ENCODE results near the gene AQP11. TPM values are rescaled to one million over a fixed set of nuclear protein-coding genes. Genes with fewer than 3 reads are reported as not detected.
"Not testable (repeated sequence)": the region's sequence is repeated elsewhere in the genome, so short reads cannot be mapped to it uniquely, and the experiment has no call there.

AQP11 gene, protein sequence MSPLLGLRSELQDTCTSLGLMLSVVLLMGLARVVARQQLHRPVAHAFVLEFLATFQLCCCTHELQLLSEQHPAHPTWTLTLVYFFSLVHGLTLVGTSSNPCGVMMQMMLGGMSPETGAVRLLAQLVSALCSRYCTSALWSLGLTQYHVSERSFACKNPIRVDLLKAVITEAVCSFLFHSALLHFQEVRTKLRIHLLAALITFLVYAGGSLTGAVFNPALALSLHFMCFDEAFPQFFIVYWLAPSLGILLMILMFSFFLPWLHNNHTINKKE
- 1.8 TPM for polyA plus RNA-seq (2013)

DNA sequence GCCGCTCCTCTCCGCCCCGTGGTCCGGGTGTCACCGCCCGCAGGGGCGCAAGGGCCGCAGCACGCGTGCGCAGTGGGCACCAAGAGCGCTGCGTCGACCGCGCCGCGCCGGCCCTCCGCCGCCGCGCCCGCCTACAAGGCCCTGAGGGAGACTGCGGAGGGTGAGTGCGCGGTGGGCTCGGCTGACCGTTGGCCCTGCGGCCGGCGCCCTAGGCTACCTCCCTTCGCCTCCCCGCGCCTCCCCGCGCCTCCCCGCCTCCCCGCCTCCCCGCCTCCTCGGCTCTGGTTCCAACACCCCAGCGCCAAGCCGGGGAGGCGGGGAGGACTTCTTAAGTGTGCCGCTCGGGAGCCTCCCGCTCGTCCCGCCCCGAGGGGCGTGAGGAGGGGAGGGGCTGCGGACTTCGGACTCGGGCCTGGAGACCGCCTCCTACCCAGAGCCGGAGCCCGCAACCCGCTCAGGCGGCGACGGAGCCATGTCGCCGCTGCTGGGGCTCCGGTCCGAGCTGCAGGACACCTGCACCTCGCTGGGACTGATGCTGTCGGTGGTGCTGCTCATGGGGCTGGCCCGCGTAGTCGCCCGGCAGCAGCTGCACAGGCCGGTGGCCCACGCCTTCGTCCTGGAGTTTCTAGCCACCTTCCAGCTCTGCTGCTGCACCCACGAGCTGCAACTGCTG lies at the start of gene AQP11:
AQP11 (plus strand) TSS at position 433 of the 673 bp plus-strand sequence; CDS start at position 473, 40 bp downstream.
- WGBS (ENCODE audit: insufficient coverage), result 0% methylated on average over 63 of the region's 75 CpGs
- Histone ChIP-seq H3K27me3 (replicated peaks in 2 of 5; ENCODE audit: control insufficient read depth in 4 of 5, insufficient read depth in 5 of 5, low read length in 4 of 5) (no peaks in the 10 kb centered on the region), H3K36me3 (ENCODE audit: control insufficient read depth in 4 of 4, insufficient read depth in 4 of 4, low read length in 3 of 4) (no peaks in the 10 kb centered on the region), H3K27ac (ENCODE audit: insufficient read depth in 1 of 2, low read depth in 1 of 2, low read length in 2 of 2, poor library complexity in 1 of 2, severe bottlenecking in 2 of 2) (no peak within 1 kb of the TSS), H3K9me3 (ENCODE audit: control extremely low read depth in 1 of 5, control insufficient read depth in 4 of 5, insufficient read depth in 2 of 5, low read depth in 1 of 5, low read length in 4 of 5) (no peaks in the 10 kb centered on the region), H3K4me1 (ENCODE audit: control extremely low read depth in 1 of 4, control insufficient read depth in 4 of 4, insufficient read depth in 4 of 4, low read length in 3 of 4) (peaks cover 0 to 18% (median 15%) of the 10 kb centered on the region in 4 experiments), H3K4me3 (ENCODE audit: control insufficient read depth in 1 of 7, extremely low read depth in 1 of 7, insufficient read depth in 4 of 7, low read depth in 2 of 7, low read length in 6 of 7) (peak within 1 kb of the TSS; percentile 44 to 87 (median 71))
- DNase-seq, result peak; percentile 64 to 77 (median 75)
- ChIA-PET POLR2A (no interaction called here), CTCF (no interaction called here)

DNA sequence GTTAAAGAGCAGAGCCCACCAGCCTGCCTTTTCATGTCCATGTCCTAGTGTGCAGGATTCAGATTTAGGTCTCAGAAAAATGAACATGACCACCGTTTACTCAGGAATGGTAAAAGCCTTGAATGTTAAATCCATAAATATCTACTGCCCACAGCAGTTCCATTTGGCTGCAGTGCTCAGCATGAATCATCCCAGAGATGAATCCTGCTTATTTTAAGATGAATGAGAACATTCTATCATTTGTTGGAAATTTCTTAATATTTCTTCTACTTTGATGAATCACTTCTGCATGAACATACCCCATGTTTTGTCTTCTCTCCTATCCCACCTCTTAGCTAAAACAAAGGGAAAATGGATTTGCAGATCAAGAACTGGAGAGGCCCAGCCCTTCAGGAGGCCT lies 47.5 kb upstream of the AQP11 start:
- ChIA-PET POLR2A (interaction anchor here (0.6 kb wide), 1 partner anchor 69 kb away, joined by 3 read pairs; no protein-coding TSS in a partner anchor), CTCF (interaction anchor here (1.7 kb wide), 1 partner anchor 347 kb away, joined by 5 read pairs; no protein-coding TSS in a partner anchor)

DNA sequence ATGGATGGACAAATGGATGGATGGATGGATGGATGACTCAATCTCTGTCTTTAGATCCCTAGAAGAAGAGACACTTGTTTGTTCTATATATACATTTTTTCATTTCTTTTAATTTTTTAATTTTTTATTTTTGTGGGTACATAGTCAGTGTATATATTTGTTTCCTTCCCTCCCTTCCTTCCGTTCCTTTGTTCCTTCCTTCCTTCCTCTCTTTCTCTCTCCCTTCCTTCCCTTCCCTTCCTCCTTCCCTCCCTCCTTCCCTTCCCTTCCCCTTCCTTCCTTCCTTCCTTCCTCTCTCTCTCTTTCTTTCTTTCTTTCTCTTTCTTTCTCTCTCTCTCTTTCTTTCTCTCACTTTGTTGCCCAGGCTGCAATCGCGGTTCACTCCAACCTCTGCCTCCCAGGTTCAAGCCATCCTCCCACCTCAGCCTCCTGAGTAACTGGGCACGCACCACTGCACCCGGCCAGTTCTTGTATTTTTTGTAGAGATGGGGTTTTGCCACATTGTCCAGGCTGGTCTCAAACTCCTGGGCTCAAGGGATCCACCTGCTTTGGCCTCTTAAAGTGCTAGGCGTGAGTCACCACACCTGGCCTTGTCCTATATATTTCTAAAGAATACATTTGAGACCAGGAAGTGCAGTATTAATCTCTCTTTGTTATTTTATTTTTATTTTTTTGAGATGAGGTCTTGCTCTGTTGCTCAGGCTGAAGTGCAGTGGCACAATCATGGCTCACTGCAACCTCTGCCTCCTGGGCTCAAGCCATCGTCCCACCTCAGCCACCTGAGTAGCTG lies 42.5 kb upstream of the AQP11 start:
- H3K4me1 ChIP-seq (ENCODE audit: control extremely low read depth in 1 of 4, control insufficient read depth in 4 of 4, insufficient read depth in 4 of 4, low read length in 3 of 4), result no peaks in the 10 kb centered on the region
- no peaks in the 10 kb centered on the region for H3K27me3 ChIP-seq (replicated peaks in 2 of 5; ENCODE audit: control insufficient read depth in 4 of 5, insufficient read depth in 5 of 5, low read length in 4 of 5)
- ChIA-PET CTCF (interaction anchor here (0.7 to 3.6 kb wide), 11 partner anchors 15 to 425 kb away, joined by 3 to 19 read pairs (median 4); partner anchors contain the start of gene MYO7A), POLR2A (no interaction called here)
- H3K36me3 ChIP-seq (ENCODE audit: control insufficient read depth in 4 of 4, insufficient read depth in 4 of 4, low read length in 3 of 4), result no peaks in the 10 kb centered on the region
- WGBS (ENCODE audit: insufficient coverage), result 94% methylated on average over 3 of the region's 7 CpGs
- no peak overlapping the region for H3K27ac ChIP-seq (ENCODE audit: insufficient read depth in 1 of 2, low read depth in 1 of 2, low read length in 2 of 2, poor library complexity in 1 of 2, severe bottlenecking in 2 of 2)
- H3K4me3 ChIP-seq (ENCODE audit: control insufficient read depth in 1 of 7, extremely low read depth in 1 of 7, insufficient read depth in 4 of 7, low read depth in 2 of 7, low read length in 6 of 7), result no peak overlapping the region
- no peak for DNase-seq
- H3K9me3 ChIP-seq (ENCODE audit: control extremely low read depth in 1 of 5, control insufficient read depth in 4 of 5, insufficient read depth in 2 of 5, low read depth in 1 of 5, low read length in 4 of 5), result peaks cover 0 to 2% (median 0%) of the 10 kb centered on the region in 5 experiments

More for the DNA sequence above, 47.5 kb upstream of the AQP11 start:
- Histone ChIP-seq H3K4me3 (ENCODE audit: control insufficient read depth in 1 of 7, extremely low read depth in 1 of 7, insufficient read depth in 4 of 7, low read depth in 2 of 7, low read length in 6 of 7) (no peak overlapping the region), H3K36me3 (ENCODE audit: control insufficient read depth in 4 of 4, insufficient read depth in 4 of 4, low read length in 3 of 4) (no peaks in the 10 kb centered on the region), H3K9me3 (ENCODE audit: control extremely low read depth in 1 of 5, control insufficient read depth in 4 of 5, insufficient read depth in 2 of 5, low read depth in 1 of 5, low read length in 4 of 5) (no peaks in the 10 kb centered on the region), H3K27me3 (replicated peaks in 2 of 5; ENCODE audit: control insufficient read depth in 4 of 5, insufficient read depth in 5 of 5, low read length in 4 of 5) (no peaks in the 10 kb centered on the region), H3K27ac (ENCODE audit: insufficient read depth in 1 of 2, low read depth in 1 of 2, low read length in 2 of 2, poor library complexity in 1 of 2, severe bottlenecking in 2 of 2) (no peak overlapping the region), H3K4me1 (ENCODE audit: control extremely low read depth in 1 of 4, control insufficient read depth in 4 of 4, insufficient read depth in 4 of 4, low read length in 3 of 4) (no peaks in the 10 kb centered on the region)
- WGBS (ENCODE audit: insufficient coverage), result 83% methylated on average over 1 of the region's 1 CpG
- DNase-seq, result no peak

DNA sequence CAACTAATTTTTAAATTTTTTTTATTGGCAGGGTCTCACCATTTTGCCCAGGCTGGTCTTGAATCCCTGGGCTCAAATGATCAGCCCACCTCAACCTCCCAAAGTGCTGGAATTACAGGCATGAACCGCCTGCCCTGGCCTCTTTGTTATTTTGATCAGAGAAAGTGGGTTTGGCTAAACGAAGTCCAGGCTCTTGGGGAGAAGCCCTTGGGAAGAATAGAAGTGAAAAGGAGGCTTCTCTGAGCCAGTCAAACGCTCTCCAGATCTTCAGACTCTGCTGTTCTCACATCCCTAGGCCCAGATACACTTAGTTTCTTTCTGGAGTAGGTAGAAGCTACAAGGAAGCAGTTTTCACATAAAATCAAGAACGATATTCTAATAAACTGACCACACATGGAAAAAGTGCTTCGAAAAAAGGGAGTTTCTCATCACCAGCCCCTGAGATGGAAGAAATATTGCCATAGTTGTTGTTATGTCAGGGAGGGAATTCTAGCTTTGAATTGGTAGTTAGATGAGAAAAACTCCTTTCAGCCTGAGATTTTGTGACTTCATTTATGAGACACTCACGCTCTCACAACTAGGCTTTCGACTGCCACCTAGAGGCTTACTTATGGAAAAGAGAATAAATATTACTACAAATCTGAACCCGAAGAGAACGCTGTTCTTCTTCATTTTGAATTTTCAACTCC lies 41.7 kb upstream of the AQP11 start:
- 55% methylated on average over 4 of the region's 9 CpGs for WGBS (ENCODE audit: insufficient coverage)
- no peaks in the 10 kb centered on the region for H3K4me1 ChIP-seq (ENCODE audit: control extremely low read depth in 1 of 4, control insufficient read depth in 4 of 4, insufficient read depth in 4 of 4, low read length in 3 of 4)
- no peaks in the 10 kb centered on the region for H3K27me3 ChIP-seq (replicated peaks in 2 of 5; ENCODE audit: control insufficient read depth in 4 of 5, insufficient read depth in 5 of 5, low read length in 4 of 5)
- ChIA-PET CTCF (interaction anchor here (0.6 to 3.6 kb wide), 31 partner anchors 8 to 426 kb away, joined by 3 to 19 read pairs (median 4); partner anchors contain the start of gene MYO7A), POLR2A (no interaction called here)
- no peak overlapping the region for H3K4me3 ChIP-seq (ENCODE audit: control insufficient read depth in 1 of 7, extremely low read depth in 1 of 7, insufficient read depth in 4 of 7, low read depth in 2 of 7, low read length in 6 of 7)
- H3K36me3 ChIP-seq (ENCODE audit: control insufficient read depth in 4 of 4, insufficient read depth in 4 of 4, low read length in 3 of 4), result no peaks in the 10 kb centered on the region
- H3K9me3 ChIP-seq (ENCODE audit: control extremely low read depth in 1 of 5, control insufficient read depth in 4 of 5, insufficient read depth in 2 of 5, low read depth in 1 of 5, low read length in 4 of 5), result peaks cover 0 to 2% (median 0%) of the 10 kb centered on the region in 5 experiments
- H3K27ac ChIP-seq (ENCODE audit: insufficient read depth in 1 of 2, low read depth in 1 of 2, low read length in 2 of 2, poor library complexity in 1 of 2, severe bottlenecking in 2 of 2), result no peak overlapping the region
- peak; percentile 61 to 85 (median 80) for DNase-seq

DNA sequence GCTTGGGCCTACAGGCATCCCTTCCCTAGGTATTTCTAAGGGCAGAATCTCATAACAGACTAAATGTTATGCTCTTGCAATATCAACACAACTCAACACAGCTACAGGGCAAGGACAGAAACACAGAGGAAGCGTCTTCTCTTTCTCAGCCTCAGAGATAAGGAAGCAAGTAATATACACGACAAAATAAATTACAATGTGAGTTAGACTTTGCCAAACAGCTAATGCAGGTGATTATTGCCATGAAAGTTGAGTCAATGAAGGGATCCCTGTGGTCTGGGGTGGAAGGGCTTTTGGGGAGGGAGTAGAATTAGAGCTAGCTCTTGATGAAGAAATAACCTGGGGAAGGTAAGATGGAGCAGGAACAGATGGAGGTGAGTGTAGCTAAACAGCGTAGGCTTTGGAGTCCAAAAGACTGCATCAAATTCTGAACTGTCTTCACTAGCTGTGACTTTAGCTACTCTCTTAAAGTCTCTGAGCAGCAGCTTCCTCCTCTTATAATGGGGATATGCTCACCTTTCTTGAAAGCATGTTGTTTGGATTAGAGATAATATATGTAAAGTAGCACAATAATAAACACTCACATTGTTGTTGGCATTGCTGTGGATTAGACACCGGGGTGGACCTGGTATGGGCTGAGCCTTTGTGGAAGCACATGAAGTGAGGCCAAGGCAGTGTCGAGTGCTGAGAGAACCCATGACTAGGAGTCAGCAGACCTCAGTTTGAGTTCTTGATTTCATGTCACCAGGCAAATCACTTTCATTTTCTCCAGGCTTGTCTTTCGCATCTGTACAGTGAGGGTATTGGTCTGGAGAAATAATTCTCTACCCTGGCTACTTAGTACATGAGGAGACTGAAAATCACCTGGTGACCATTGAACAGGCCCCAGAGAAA lies 41.0 kb upstream of the AQP11 start:
- Histone ChIP-seq H3K27me3 (replicated peaks in 2 of 5; ENCODE audit: control insufficient read depth in 4 of 5, insufficient read depth in 5 of 5, low read length in 4 of 5) (no peaks in the 10 kb centered on the region), H3K4me1 (ENCODE audit: control extremely low read depth in 1 of 4, control insufficient read depth in 4 of 4, insufficient read depth in 4 of 4, low read length in 3 of 4) (no peaks in the 10 kb centered on the region), H3K9me3 (ENCODE audit: control extremely low read depth in 1 of 5, control insufficient read depth in 4 of 5, insufficient read depth in 2 of 5, low read depth in 1 of 5, low read length in 4 of 5) (peaks cover 0 to 2% (median 0%) of the 10 kb centered on the region in 5 experiments), H3K27ac (ENCODE audit: insufficient read depth in 1 of 2, low read depth in 1 of 2, low read length in 2 of 2, poor library complexity in 1 of 2, severe bottlenecking in 2 of 2) (no peak overlapping the region), H3K36me3 (ENCODE audit: control insufficient read depth in 4 of 4, insufficient read depth in 4 of 4, low read length in 3 of 4) (no peaks in the 10 kb centered on the region), H3K4me3 (ENCODE audit: control insufficient read depth in 1 of 7, extremely low read depth in 1 of 7, insufficient read depth in 4 of 7, low read depth in 2 of 7, low read length in 6 of 7) (no peak overlapping the region)
- 100% methylated on average over 1 of the region's 6 CpGs for WGBS (ENCODE audit: insufficient coverage)
- ChIA-PET CTCF (interaction anchor here (0.6 to 3.6 kb wide), 37 partner anchors 9 to 427 kb away, joined by 3 to 19 read pairs (median 4); partner anchors contain the start of gene MYO7A), POLR2A (no interaction called here)
- DNase-seq, result peak in 2 of 3 donors; percentile 3 to 5

DNA sequence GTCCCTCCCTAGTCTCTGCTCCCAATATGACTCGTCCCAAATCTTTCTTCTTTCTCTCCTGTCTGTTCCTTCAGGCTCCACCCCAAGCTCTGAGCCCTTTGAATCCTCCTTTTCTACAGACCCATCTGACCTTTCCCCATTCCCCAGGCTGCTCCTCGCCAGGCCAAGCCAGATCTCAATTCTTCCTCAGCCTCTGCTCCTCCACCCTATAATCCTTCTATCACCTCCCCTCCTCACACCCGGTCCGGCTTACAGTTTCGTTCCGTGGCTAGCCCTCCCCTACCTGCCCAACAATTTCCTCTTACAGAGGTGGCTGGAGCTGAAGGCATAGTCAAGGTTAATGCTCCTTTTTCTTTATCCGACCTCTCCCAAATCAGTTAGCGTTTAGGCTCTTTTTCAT lies 38.3 kb upstream of the AQP11 start:
- H3K36me3 ChIP-seq (ENCODE audit: control insufficient read depth in 4 of 4, insufficient read depth in 4 of 4, low read length in 3 of 4); H3K27ac ChIP-seq (ENCODE audit: insufficient read depth in 1 of 2, low read depth in 1 of 2, low read length in 2 of 2, poor library complexity in 1 of 2, severe bottlenecking in 2 of 2); POLR2A ChIA-PET; H3K4me1 ChIP-seq (ENCODE audit: control extremely low read depth in 1 of 4, control insufficient read depth in 4 of 4, insufficient read depth in 4 of 4, low read length in 3 of 4); H3K9me3 ChIP-seq (ENCODE audit: control extremely low read depth in 1 of 5, control insufficient read depth in 4 of 5, insufficient read depth in 2 of 5, low read depth in 1 of 5, low read length in 4 of 5); H3K4me3 ChIP-seq (ENCODE audit: control insufficient read depth in 1 of 7, extremely low read depth in 1 of 7, insufficient read depth in 4 of 7, low read depth in 2 of 7, low read length in 6 of 7); DNase-seq; H3K27me3 ChIP-seq (replicated peaks in 2 of 5; ENCODE audit: control insufficient read depth in 4 of 5, insufficient read depth in 5 of 5, low read length in 4 of 5); CTCF ChIA-PET: not testable (repeated sequence)
- WGBS (ENCODE audit: insufficient coverage), result 91% methylated on average over 8 of the region's 8 CpGs

Data from common myeloid progenitor, CD34-positive (primary cell).